Measurements from ENCODE around the gene CDK19. TPM values are rescaled to one million over a fixed set of nuclear protein-coding genes. Genes with fewer than 3 reads are reported as not detected.

CDK19 gene
- total RNA-seq, 1 experiment from 2014 or later, result 7.0 TPM

DNA sequence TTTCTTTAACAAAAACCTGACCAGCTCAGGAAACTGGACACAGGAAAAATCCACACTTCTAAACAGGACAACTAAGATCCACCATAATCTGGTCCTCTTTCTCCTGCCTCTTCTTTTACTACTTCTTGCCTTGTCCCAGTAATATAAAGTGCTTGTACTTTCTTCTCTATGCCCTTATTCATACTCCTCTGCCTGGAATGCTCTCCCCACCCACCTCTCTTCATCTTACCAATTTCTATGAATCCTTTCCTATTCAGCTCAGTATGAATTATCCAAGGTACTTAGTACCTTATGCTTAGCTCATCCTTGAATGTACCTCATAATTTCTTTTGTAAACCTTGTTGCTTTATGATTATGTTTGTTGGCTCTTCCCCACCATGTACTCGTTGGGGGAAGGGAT, 159.4 kb downstream of the CDK19 start:
- H2AK5ac ChIP-seq (ENCODE audit: insufficient read length, low read length), result no peak overlapping the region
- TF ChIP-seq CTCF (conservative IDR thresholded peaks at IDR 0.05), result no peak
- H3K4me2 ChIP-seq (ENCODE audit: insufficient read depth, insufficient read length, low read length), result no peak overlapping the region
- no peak for DNase-seq
- no peaks in the 10 kb centered on the region; the same call in 1 of the 2 replicates for H3K4me1 ChIP-seq (ENCODE audit: insufficient read depth, low read length)
- H4K8ac ChIP-seq (replicated peaks; ENCODE audit: insufficient read length, low read depth, low read length), result no peak overlapping the region
- H2BK120ac ChIP-seq (ENCODE audit: low read depth, low read length, poor library complexity, severe bottlenecking), result no peak overlapping the region
- H3K56ac ChIP-seq (ENCODE audit: insufficient read length, low read depth, low read length), result no peak overlapping the region
- H3K14ac ChIP-seq (ENCODE audit: insufficient read depth, low read length), result no peak overlapping the region
- H2BK5ac ChIP-seq (ENCODE audit: insufficient read length, low read length), result no peak overlapping the region
- H3K9me3 ChIP-seq (ENCODE audit: control insufficient read depth, low read depth, low read length), result no peaks in the 10 kb centered on the region
- no peak overlapping the region for H2AFZ ChIP-seq (ENCODE audit: low read length)
- no peak overlapping the region for H3K27ac ChIP-seq (ENCODE audit: insufficient read length, low read depth, low read length)
- H3K9ac ChIP-seq (ENCODE audit: extremely low read depth, insufficient read length, low read length), result no peak overlapping the region
- Mint-ChIP-seq H3K4me3 (no peak overlapping the region), H3K9me3 (no peaks in the 10 kb centered on the region), H3K27ac (peak overlapping the region in 1 of 3 experiments; percentile 8; a peak in 3 of 7 replicates), H3K27me3 (ENCODE audit: low read depth) (no peaks in the 10 kb centered on the region), H3K4me1 (peaks cover 2 to 16% of the 10 kb centered on the region in 2 experiments), H3K36me3 (ENCODE audit: insufficient read depth in 1 of 3, low read depth in 3 of 3) (peaks cover 0 to 4% (median 0%) of the 10 kb centered on the region in 3 experiments; a peak in 2 of 7 replicates)
- no peak overlapping the region for H4K91ac ChIP-seq (ENCODE audit: insufficient read length, low read depth, low read length)
- H4K20me1 ChIP-seq (ENCODE audit: control insufficient read depth, insufficient read depth, insufficient read length), result no peaks in the 10 kb centered on the region
- no peak overlapping the region for H2BK15ac ChIP-seq (ENCODE audit: low read depth, low read length)
- no peaks in the 10 kb centered on the region for H3K79me1 ChIP-seq (ENCODE audit: insufficient read depth, low read depth, low read length, poor library complexity, severe bottlenecking)
- WGBS (ENCODE audit: extremely low coverage, insufficient read length, low lambda C conversion rate), result no CpG with 5 or more reads among the region's 1 CpG
- no peak overlapping the region for H3T11ph ChIP-seq (ENCODE audit: low read length)
- no peaks in the 10 kb centered on the region for H3K79me2 ChIP-seq (ENCODE audit: insufficient read depth, low read length)
- no peaks in the 10 kb centered on the region for H3K23me2 ChIP-seq (ENCODE audit: insufficient read length, low read depth, low read length, poor library complexity, severe bottlenecking)
- no peak overlapping the region for H3K4ac ChIP-seq (ENCODE audit: low read depth, low read length)
- H2BK12ac ChIP-seq (ENCODE audit: insufficient read length, low read depth, low read length), result no peak overlapping the region
- no peak overlapping the region for H4K5ac ChIP-seq (ENCODE audit: insufficient read length, low read depth, low read length)
- no peaks in the 10 kb centered on the region for H3K27me3 ChIP-seq (ENCODE audit: insufficient read depth, low read length)
- H3K18ac ChIP-seq (ENCODE audit: insufficient read length, low read depth, low read length), result no peak overlapping the region
- no peak overlapping the region for H3K23ac ChIP-seq (ENCODE audit: insufficient read length, low read depth, low read length)
- H2BK20ac ChIP-seq (ENCODE audit: low read depth, low read length, poor library complexity, severe bottlenecking), result no peak overlapping the region

Measured in H9 (cell line).